ENCODE data around the gene ARHGAP29.

DNA sequence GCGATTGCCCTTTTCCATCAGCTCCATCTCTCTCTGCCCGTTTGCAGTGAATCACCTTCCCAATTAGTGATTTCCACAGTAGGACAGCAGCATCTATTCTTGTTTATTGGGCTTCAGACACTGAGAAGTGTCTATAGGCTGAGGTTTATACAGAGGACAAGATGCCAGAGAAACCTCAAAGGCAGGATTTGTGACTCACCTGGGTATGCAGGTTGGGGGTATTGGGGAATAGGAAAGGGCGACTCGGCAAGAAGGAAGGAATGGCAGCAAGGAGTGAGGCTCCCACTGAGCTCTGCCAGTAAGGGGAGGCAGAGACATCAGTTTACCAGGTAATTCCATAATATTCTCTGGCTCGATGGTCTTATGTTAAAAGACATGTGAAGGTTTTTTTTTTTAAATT, 91.1 kb downstream of the ARHGAP29 start:
- TF ChIP-seq, protein P1, sequence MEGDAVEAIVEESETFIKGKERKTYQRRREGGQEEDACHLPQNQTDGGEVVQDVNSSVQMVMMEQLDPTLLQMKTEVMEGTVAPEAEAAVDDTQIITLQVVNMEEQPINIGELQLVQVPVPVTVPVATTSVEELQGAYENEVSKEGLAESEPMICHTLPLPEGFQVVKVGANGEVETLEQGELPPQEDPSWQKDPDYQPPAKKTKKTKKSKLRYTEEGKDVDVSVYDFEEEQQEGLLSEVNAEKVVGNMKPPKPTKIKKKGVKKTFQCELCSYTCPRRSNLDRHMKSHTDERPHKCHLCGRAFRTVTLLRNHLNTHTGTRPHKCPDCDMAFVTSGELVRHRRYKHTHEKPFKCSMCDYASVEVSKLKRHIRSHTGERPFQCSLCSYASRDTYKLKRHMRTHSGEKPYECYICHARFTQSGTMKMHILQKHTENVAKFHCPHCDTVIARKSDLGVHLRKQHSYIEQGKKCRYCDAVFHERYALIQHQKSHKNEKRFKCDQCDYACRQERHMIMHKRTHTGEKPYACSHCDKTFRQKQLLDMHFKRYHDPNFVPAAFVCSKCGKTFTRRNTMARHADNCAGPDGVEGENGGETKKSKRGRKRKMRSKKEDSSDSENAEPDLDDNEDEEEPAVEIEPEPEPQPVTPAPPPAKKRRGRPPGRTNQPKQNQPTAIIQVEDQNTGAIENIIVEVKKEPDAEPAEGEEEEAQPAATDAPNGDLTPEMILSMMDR (IDR thresholded peaks at IDR 0.05) = no peak
- TF ChIP-seq POLR2A (IDR thresholded peaks at IDR 0.05) = no peak
